AG10803 (cell line): Measurements from ENCODE around the gene SOX5.
"Not testable (repeated sequence)": the region's sequence is repeated elsewhere in the genome, so short reads cannot be mapped to it uniquely, and the experiment has no call there.

Experiments used
- DNase-seq: peaks from one replicate; pipeline ENCODE4 v3.0.0; 2010; ENCODE audit warnings: low read depth
- H3K4me3 ChIP-seq: 2 replicates; pipeline ENCODE4 v1.5.1; 2011; ENCODE audit warnings: mild to moderate bottlenecking, low read length, control low read depth
- CTCF ChIP-seq: conservative IDR thresholded peaks from 2 replicates; pipeline ENCODE4 v1.5.1; 2011; ENCODE audit warnings: mild to moderate bottlenecking, low read length, control low read depth, inconsistent platforms

The SOX5 gene

GRCh38 chr12:23493672-23494071 lies 455.8 kb downstream of the SOX5 start:
- DNase-seq, result no peak
- no peak for TF ChIP-seq CTCF
- H3K4me3 ChIP-seq, result no peak overlapping the region

DNA sequence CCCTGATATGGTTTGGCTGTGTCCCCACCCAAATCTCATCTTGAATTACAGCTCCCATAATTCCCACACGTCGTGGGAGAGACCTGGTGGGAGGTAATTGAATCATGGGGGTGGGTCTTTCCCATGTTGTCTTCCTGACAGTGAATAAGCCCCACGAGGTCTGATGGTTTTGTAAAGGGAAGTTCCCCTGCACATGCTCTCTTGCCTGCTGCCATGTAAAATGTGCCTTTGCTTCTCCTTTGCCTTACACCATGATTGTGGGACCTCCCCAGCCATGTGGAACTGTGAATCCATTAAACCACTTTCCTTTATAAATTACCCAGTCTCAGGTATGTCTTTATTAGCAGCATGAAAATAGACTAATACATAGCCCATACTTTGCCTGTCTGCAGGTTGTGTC lies 458.4 kb downstream of the SOX5 start:
- DNase-seq, H3K4me3 ChIP-seq: not testable (repeated sequence)

- H3K4me3 ChIP-seq, result no peak overlapping the region
- no peak for TF ChIP-seq CTCF
- no peak for DNase-seq
These were observed 461.3 kb downstream of the SOX5 start for GRCh38 chr12:23488130-23488529.

DNA sequence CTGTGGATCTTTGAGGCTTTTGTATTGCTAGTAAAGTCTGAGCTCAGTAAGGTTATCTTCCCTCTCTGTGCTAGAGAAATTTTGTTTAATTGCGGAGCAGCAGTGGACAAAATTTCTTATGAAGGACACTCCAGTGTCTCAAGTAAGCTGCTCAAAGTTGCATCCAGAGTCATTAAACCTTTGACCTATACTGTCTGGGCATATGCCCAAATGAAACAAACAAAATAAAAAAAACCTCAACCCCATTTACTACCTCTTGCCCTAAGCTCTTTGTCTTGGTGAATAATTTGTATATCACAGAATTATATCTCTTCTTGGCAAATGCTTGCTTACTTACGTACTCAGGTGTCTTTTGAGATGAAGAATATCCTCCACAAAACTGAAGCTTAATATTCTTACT lies 465.2 kb downstream of the SOX5 start:
- no peak for DNase-seq
- no peak overlapping the region for H3K4me3 ChIP-seq
- no peak for TF ChIP-seq CTCF

DNA sequence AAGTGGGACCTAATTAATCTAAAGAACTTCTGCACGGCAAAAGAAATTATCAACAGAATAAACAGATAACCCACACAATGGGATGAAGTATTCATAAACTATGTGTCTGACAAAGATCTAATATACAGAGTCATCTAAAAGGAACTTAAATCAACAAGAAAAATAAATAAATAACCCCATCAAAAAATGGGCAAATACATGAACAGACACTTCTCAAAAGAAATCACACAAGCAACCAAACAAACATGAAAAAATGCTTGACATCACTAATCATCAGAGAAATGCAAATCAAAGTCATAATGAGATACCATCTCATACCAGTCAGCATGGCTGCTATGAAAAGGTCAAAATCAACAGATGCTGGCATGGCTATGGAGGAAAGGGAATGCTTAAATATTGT lies 466.9 kb downstream of the SOX5 start:
- TF ChIP-seq CTCF, result no peak
- no peak overlapping the region for H3K4me3 ChIP-seq
- no peak for DNase-seq
